ENCODE results near the gene FBN3.

DNA sequence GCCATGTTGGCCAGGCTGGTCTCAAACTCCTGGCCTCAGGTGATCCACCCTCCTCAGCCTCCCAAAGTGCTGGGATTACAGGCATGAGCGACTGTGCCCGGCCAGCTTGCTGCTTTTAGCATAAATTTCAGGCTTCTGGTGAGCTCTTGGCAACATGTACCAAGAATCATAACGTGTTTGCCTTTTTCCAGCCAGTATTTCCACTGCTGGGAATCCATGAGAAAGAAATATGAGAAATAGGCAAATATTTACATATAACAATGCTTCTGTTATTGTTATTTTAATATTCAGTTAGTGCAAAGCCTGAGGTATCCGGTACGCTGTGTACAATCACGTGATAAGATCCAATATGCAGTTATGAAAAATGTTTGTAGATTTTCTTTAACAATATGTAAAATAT, 30.6 kb upstream of the FBN3 start:
- TF ChIP-seq, protein P1, sequence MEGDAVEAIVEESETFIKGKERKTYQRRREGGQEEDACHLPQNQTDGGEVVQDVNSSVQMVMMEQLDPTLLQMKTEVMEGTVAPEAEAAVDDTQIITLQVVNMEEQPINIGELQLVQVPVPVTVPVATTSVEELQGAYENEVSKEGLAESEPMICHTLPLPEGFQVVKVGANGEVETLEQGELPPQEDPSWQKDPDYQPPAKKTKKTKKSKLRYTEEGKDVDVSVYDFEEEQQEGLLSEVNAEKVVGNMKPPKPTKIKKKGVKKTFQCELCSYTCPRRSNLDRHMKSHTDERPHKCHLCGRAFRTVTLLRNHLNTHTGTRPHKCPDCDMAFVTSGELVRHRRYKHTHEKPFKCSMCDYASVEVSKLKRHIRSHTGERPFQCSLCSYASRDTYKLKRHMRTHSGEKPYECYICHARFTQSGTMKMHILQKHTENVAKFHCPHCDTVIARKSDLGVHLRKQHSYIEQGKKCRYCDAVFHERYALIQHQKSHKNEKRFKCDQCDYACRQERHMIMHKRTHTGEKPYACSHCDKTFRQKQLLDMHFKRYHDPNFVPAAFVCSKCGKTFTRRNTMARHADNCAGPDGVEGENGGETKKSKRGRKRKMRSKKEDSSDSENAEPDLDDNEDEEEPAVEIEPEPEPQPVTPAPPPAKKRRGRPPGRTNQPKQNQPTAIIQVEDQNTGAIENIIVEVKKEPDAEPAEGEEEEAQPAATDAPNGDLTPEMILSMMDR (IDR thresholded peaks at IDR 0.05), result no peak
- no peak for TF ChIP-seq POLR2A (IDR thresholded peaks at IDR 0.05)

Data from stomach (tissue), 4 donors.